ENCODE results near the gene ARHGAP31.
A peak's percentile ranks its signal among the peaks of the same experiment; 100 is the strongest.
"Not testable (repeated sequence)": the region's sequence is repeated elsewhere in the genome, so short reads cannot be mapped to it uniquely, and the experiment has no call there.

Gene ARHGAP31

GRCh38 chr3:119322021-119322834 lies 28.0 kb downstream of the ARHGAP31 start:
- DNase-seq (ENCODE audit: low spot score): no peak

- DNase-seq (ENCODE audit: low spot score): peak; percentile 93
Measured at GRCh38 chr3:119322835-119323722, 28.9 kb downstream of the ARHGAP31 start.

- DNase-seq (ENCODE audit: low spot score): no peak
Measured at GRCh38 chr3:119323723-119324085, 29.5 kb downstream of the ARHGAP31 start.

- DNase-seq (ENCODE audit: low spot score): no peak
Measured at GRCh38 chr3:119324899-119325298, 30.7 kb downstream of the ARHGAP31 start.

GRCh38 chr3:119326976-119327375 lies 32.8 kb downstream of the ARHGAP31 start:
- no peak for DNase-seq (ENCODE audit: low spot score)

GRCh38 chr3:119329551-119329950 lies 35.4 kb downstream of the ARHGAP31 start:
- no peak for DNase-seq (ENCODE audit: low spot score)

GRCh38 chr3:119330181-119330580 lies 36.0 kb downstream of the ARHGAP31 start:
- DNase-seq (ENCODE audit: low spot score): no peak

DNA sequence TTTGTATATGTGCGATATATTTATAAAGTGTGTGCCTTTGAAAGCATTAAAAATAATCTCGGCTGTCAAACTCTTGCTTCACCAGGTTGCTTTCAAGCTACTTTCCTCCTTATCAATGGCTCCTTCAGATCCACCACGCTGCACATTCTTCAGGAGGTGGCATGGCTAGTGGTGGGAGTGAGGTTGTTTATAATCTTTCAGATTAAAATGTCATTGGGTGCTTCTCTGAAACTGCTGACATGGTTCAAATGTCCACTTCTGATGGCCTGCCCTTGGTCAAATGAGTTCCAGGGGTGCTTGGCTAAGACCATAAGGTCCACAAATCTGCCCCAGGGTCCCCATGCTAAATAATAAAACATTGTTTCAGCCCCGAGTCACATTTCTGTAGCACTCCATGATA lies 36.7 kb downstream of the ARHGAP31 start:
- no peak for DNase-seq (ENCODE audit: low spot score)

DNA sequence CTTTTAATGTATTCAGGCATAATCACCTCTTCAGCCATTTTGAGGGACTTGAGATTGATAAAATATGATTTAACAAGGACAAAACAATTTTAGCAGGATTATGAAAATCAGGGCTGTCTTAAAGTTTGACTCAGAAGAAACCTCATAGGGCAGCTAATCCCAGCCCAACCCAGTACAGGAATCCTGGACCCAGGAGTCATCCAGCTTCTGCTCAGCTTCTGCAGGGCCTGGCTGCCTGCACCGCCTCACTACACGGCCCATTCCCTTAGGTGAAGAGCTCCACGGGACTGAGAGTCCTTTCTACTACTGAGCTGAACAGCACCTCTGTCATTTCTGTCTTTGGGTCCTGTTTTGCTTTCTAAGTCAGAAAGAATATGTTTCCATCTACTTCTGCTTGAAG lies 37.5 kb downstream of the ARHGAP31 start:
- DNase-seq (ENCODE audit: low spot score): no peak

- no peak for DNase-seq (ENCODE audit: low spot score)
Measured at GRCh38 chr3:119333773-119334509, 39.8 kb downstream of the ARHGAP31 start.

GRCh38 chr3:119336823-119337222 lies 42.6 kb downstream of the ARHGAP31 start:
- no peak for DNase-seq (ENCODE audit: low spot score)

DNA sequence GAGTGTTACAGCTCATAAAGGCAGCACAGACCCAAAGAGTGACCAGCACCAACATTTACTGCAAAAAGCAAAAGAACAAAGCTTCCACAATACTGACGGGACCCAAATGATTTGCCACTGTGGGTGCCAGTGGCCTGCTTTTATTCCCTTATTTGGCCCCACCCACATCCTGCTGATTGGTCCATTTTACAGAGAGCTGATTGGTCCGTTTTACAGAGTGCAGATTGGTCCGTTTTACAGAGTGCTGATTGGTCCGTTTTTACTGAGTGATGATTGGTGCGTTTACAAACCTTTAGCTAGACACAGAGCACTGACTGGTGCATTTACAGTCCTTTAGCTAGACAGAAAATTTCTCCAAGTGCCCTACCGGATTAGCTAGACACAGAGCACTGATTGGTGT lies 43.2 kb downstream of the ARHGAP31 start:
- DNase-seq (ENCODE audit: low spot score): not testable (repeated sequence)

DNA sequence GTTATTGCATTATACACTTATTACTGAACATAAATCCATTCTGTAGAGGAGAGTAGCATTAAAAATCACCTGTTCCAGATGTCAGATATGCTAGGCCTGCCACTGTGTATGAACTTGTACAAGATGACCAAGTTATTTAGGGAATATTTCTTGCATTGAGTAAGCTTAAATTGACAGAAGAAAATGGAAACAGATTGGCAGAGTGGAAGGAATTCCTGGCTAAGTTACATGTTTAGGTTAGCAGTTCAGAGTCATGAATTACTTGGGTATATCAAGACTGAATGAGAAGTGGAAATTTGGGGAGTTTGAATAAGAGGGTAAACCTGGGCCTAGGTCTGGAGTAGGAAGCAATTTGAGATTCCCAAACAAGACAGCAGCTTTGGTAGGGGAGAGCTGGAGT lies 44.6 kb downstream of the ARHGAP31 start:
- no peak for DNase-seq (ENCODE audit: low spot score)

DNA sequence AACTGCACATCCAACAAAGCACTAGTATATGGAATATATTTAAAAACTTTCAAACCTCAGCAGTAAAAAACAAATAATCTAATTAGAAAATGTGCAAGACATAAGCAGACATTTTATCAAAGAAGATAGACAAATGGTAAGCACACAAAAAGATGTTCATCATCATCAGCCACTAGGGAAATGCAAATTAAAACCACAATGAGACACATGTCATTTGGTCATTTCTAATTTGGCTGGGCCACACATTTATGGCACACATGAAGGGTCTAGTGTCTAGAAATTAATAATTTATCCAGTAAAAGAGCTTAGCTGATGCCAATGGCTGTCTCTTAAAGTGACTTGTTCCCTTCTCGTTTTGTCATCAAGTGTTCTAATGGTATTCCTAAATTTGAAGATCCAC lies 45.8 kb downstream of the ARHGAP31 start:
- no peak for DNase-seq (ENCODE audit: low spot score)

GRCh38 chr3:119340446-119340845 lies 46.3 kb downstream of the ARHGAP31 start:
- no peak for DNase-seq (ENCODE audit: low spot score)

DNA sequence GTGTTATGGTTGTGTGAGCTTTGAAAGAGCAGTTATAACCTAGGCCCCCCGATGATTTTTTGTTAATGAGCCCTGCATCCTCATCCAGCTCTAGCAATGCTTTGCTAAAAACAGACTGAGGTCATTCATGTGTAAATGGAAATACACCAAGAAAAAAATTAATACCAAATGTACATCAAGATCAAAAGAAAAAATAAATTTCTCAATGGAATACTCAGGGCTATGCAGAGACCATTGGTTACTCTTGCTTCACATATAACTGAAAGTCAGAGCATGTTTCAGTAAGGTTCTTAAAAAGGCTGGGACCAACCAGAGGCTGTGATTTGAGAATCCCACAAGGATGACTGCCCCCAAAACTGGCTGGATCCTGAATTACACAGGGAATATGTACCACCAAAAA lies 48.0 kb downstream of the ARHGAP31 start:
- no peak for DNase-seq (ENCODE audit: low spot score)

- DNase-seq (ENCODE audit: low spot score): no peak
Measured at GRCh38 chr3:119343719-119344118, 49.5 kb downstream of the ARHGAP31 start.

DNA sequence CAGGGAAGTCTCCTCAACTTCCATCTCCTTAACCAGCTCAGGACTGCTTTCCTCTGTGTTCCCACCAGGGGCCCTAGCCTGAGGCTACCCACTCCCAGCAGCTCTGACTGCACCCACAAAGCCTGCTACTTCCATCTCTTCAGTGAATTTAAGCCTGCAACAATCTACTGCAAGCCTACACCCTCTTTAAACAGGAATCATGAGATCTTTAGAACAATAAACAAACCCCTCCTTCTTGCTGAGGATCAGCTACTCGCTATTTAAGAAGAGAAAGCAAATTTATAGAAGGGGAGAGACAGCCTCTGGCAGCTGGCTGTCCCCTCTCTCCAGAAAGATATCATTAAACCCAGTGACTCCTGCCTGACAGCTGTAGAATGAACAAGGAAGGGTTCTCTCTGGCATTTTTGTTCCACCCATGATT lies 51.9 kb downstream of the ARHGAP31 start:
- DNase-seq (ENCODE audit: low spot score): no peak

- no peak for DNase-seq (ENCODE audit: low spot score)
Measured at GRCh38 chr3:119347036-119347435, 52.9 kb downstream of the ARHGAP31 start.

GRCh38 chr3:119349354-119350041 lies 55.3 kb downstream of the ARHGAP31 start:
- DNase-seq (ENCODE audit: low spot score): no peak

DNA sequence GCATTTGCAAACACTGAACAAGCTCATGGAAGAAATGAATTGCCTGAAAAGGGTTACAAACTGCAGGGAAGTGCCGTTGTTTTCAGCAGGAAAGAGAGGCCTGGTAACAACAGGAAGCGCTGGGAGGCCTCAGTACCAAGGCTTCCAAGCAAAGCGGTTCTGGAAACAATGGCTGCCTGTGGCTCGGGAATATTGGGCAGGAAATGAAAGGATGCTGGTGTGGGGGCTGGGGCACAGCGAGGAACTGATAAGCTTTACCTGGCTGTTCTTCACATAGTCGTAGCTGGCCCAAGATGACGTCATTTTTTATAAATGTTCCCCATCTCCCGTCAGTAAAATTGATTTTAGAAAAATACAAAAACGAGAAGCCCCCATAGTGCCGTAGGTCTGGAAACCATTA lies 55.9 kb downstream of the ARHGAP31 start:
- DNase-seq (ENCODE audit: low spot score): no peak

GRCh38 chr3:119351581-119351980 lies 57.4 kb downstream of the ARHGAP31 start:
- DNase-seq (ENCODE audit: low spot score): no peak

Data from CD4-positive, alpha-beta T cell treated with Interleukin-15 for 4 hours (primary cell).